HUES48 (cell line): ENCODE results near the gene HDHD3.

ENCODE experiments used
- H3K27ac ChIP-seq: one replicate; pipeline ENCODE4 v1.7.0; 2013; ENCODE audit warnings: low read depth, low read length, inconsistent platforms
- H3K27me3 ChIP-seq: 2 replicates; pipeline ENCODE4 v1.6.1; 2013; ENCODE audit warnings: mild to moderate bottlenecking, low read length; ENCODE audit not compliant: control insufficient read depth, insufficient read depth
- H3K36me3 ChIP-seq: 2 replicates; pipeline ENCODE4 v1.6.1; 2013; ENCODE audit warnings: low read length; ENCODE audit not compliant: control insufficient read depth, insufficient read depth
- H3K4me1 ChIP-seq: 2 replicates; pipeline ENCODE4 v1.6.1; 2013; ENCODE audit warnings: mild to moderate bottlenecking, low read length; ENCODE audit not compliant: control insufficient read depth, insufficient read depth
- H3K4me3 ChIP-seq: 2 replicates; pipeline ENCODE4 v1.5.1; 2013; ENCODE audit warnings: mild to moderate bottlenecking, low read depth, low read length
- H3K9ac ChIP-seq: 2 replicates; pipeline ENCODE4 v1.6.1; 2013; ENCODE audit warnings: mild to moderate bottlenecking, low read depth, low read length, moderate library complexity
- H3K9me3 ChIP-seq: 2 replicates; pipeline ENCODE4 v1.6.1; 2013; ENCODE audit warnings: low read length; ENCODE audit not compliant: control insufficient read depth, insufficient read depth

The HDHD3 gene

GRCh38 chr9:113360242-113360842 is 16.4 kb downstream of the HDHD3 start:
- no peaks in the 10 kb centered on the region for H3K27me3 ChIP-seq

GRCh38 chr9:113359385-113359784 is 17.4 kb downstream of the HDHD3 start:
- no peak overlapping the region for H3K9ac ChIP-seq
- H3K4me1 ChIP-seq = no peaks in the 10 kb centered on the region
- H3K27me3 ChIP-seq = no peaks in the 10 kb centered on the region
- no peaks in the 10 kb centered on the region for H3K36me3 ChIP-seq
- H3K9me3 ChIP-seq = no peaks in the 10 kb centered on the region
- H3K4me3 ChIP-seq = no peak overlapping the region
- no peak overlapping the region for H3K27ac ChIP-seq

More at GRCh38 chr9:113360242-113360842, 16.4 kb downstream of the HDHD3 start:
- Histone ChIP-seq H3K9me3 (no peaks in the 10 kb centered on the region), H3K36me3 (no peaks in the 10 kb centered on the region), H3K4me3 (no peak overlapping the region), H3K27ac (no peak overlapping the region), H3K9ac (no peak overlapping the region), H3K4me1 (no peaks in the 10 kb centered on the region)

- Histone ChIP-seq H3K4me1 (no peaks in the 10 kb centered on the region), H3K27me3 (no peaks in the 10 kb centered on the region)
Observed at GRCh38 chr9:113356686-113357292, 20.0 kb downstream of the HDHD3 start.

GRCh38 chr9:113355040-113355596 is 21.7 kb downstream of the HDHD3 start:
- H3K36me3 ChIP-seq = no peaks in the 10 kb centered on the region
- H3K9ac ChIP-seq = no peak overlapping the region
- no peak overlapping the region for H3K4me3 ChIP-seq
- peaks cover 5% of the 10 kb centered on the region for H3K27me3 ChIP-seq
- peaks cover 8% of the 10 kb centered on the region for H3K4me1 ChIP-seq
- H3K9me3 ChIP-seq = no peaks in the 10 kb centered on the region
- H3K27ac ChIP-seq = no peak overlapping the region

More at GRCh38 chr9:113356686-113357292, 20.0 kb downstream of the HDHD3 start:
- Histone ChIP-seq H3K36me3 (no peaks in the 10 kb centered on the region), H3K27ac (no peak overlapping the region), H3K9ac (no peak overlapping the region), H3K4me3 (no peak overlapping the region), H3K9me3 (no peaks in the 10 kb centered on the region)

GRCh38 chr9:113352411-113352810 is 24.4 kb downstream of the HDHD3 start:
- Histone ChIP-seq H3K9ac (no peak overlapping the region), H3K27ac (no peak overlapping the region), H3K4me3 (no peak overlapping the region), H3K4me1 (peaks cover 8% of the 10 kb centered on the region), H3K27me3 (peaks cover 22% of the 10 kb centered on the region), H3K36me3 (no peaks in the 10 kb centered on the region), H3K9me3 (no peaks in the 10 kb centered on the region)

GRCh38 chr9:113352006-113352405 is 24.8 kb downstream of the HDHD3 start:
- no peak overlapping the region for H3K9ac ChIP-seq
- H3K27me3 ChIP-seq = peaks cover 23% of the 10 kb centered on the region
- no peaks in the 10 kb centered on the region for H3K9me3 ChIP-seq
- peaks cover 8% of the 10 kb centered on the region for H3K4me1 ChIP-seq
- no peak overlapping the region for H3K27ac ChIP-seq
- no peak overlapping the region for H3K4me3 ChIP-seq
- H3K36me3 ChIP-seq = no peaks in the 10 kb centered on the region

- no peaks in the 10 kb centered on the region for H3K9me3 ChIP-seq
- H3K27ac ChIP-seq = no peak overlapping the region
- peaks cover 23% of the 10 kb centered on the region for H3K27me3 ChIP-seq
- peak overlapping the region; percentile 74; the same call in 1 of the 2 replicates for H3K4me3 ChIP-seq
- no peaks in the 10 kb centered on the region for H3K36me3 ChIP-seq
- no peak overlapping the region for H3K9ac ChIP-seq
- peaks cover 8% of the 10 kb centered on the region for H3K4me1 ChIP-seq
Observed at GRCh38 chr9:113350937-113351336, 25.8 kb downstream of the HDHD3 start.

GRCh38 chr9:113350107-113350661 is 26.6 kb downstream of the HDHD3 start:
- Histone ChIP-seq H3K4me3 (peak overlapping the region; percentile 74), H3K4me1 (peaks cover 8% of the 10 kb centered on the region), H3K9ac (0 out of 2 replicates have a peak overlapping the region, but pooled peaks have one; percentile 57), H3K9me3 (no peaks in the 10 kb centered on the region), H3K27ac (no peak overlapping the region), H3K27me3 (peaks cover 23% of the 10 kb centered on the region), H3K36me3 (no peaks in the 10 kb centered on the region)

- Histone ChIP-seq H3K27ac (no peak within 1 kb of the TSS), H3K4me1 (peaks cover 8% of the 10 kb centered on the region), H3K9me3 (no peaks in the 10 kb centered on the region), H3K27me3 (peaks cover 23% of the 10 kb centered on the region), H3K9ac (peak within 1 kb of the TSS; percentile 57; the same call in 1 of the 2 replicates), H3K36me3 (no peaks in the 10 kb centered on the region), H3K4me3 (peak within 1 kb of the TSS; percentile 74)
Observed at GRCh38 chr9:113349445-113350094, 27.2 kb downstream of the HDHD3 start, which contains the start of gene BSPRY. BSPRY (plus strand) TSS chr9:113349541; CDS start chr9:113349580, 39 bp downstream.

GRCh38 chr9:113349066-113349444 is 27.7 kb downstream of the HDHD3 start:
- H3K27me3 ChIP-seq = peaks cover 23% of the 10 kb centered on the region
- H3K4me1 ChIP-seq = peaks cover 8% of the 10 kb centered on the region
- H3K36me3 ChIP-seq = no peaks in the 10 kb centered on the region
- H3K9ac ChIP-seq = no peak overlapping the region
- H3K4me3 ChIP-seq = peak overlapping the region; percentile 74
- no peak overlapping the region for H3K27ac ChIP-seq
- H3K9me3 ChIP-seq = no peaks in the 10 kb centered on the region
